Measurements from ENCODE around the gene BCL2.

Gene BCL2

GRCh38 chr18:63145166-63145850 lies 174.3 kb downstream of the BCL2 start:
- no peak overlapping the region for H3K9ac ChIP-seq (ENCODE audit: insufficient read length)
- no peak for DNase-seq (ENCODE audit: low read depth, low spot score)
- no peak overlapping the region for H3K4me3 ChIP-seq
- H3K36me3 ChIP-seq (ENCODE audit: insufficient read depth, low read length), result no peaks in the 10 kb centered on the region
- no peak overlapping the region for H3K27ac ChIP-seq
- no peaks in the 10 kb centered on the region for H3K9me3 ChIP-seq (ENCODE audit: low read depth, low read length)
- TF ChIP-seq POLR2AphosphoS5 (IDR thresholded peaks at IDR 0.05; ENCODE audit: borderline replicate concordance, low read depth, low read length), result no peak
- no peak for TF ChIP-seq FOXP2 (optimal IDR thresholded peaks at IDR 0.05; ENCODE audit: control extremely low read depth, extremely low read length, insufficient read depth)
- no peak for TF ChIP-seq EZH2 (IDR thresholded peaks at IDR 0.05)

GRCh38 chr18:63144748-63145147 lies 174.8 kb downstream of the BCL2 start:
- no peak for TF ChIP-seq EZH2 (IDR thresholded peaks at IDR 0.05)
- no peak for TF ChIP-seq FOXP2 (optimal IDR thresholded peaks at IDR 0.05; ENCODE audit: control extremely low read depth, extremely low read length, insufficient read depth)
- TF ChIP-seq POLR2AphosphoS5 (IDR thresholded peaks at IDR 0.05; ENCODE audit: borderline replicate concordance, low read depth, low read length), result no peak
- no peak overlapping the region for H3K4me3 ChIP-seq
- H3K36me3 ChIP-seq (ENCODE audit: insufficient read depth, low read length), result no peaks in the 10 kb centered on the region
- H3K9me3 ChIP-seq (ENCODE audit: low read depth, low read length), result no peaks in the 10 kb centered on the region
- no peak for DNase-seq (ENCODE audit: low read depth, low spot score)
- no peak overlapping the region for H3K9ac ChIP-seq (ENCODE audit: insufficient read length)
- no peak overlapping the region for H3K27ac ChIP-seq

- no peak for DNase-seq (ENCODE audit: low read depth, low spot score)
- Histone ChIP-seq H3K9ac (ENCODE audit: insufficient read length) (no peak overlapping the region), H3K4me3 (no peak overlapping the region), H3K27ac (no peak overlapping the region), H3K36me3 (ENCODE audit: insufficient read depth, low read length) (no peaks in the 10 kb centered on the region), H3K9me3 (ENCODE audit: low read depth, low read length) (no peaks in the 10 kb centered on the region)
- no peak for TF ChIP-seq EZH2 (IDR thresholded peaks at IDR 0.05)
- no peak for TF ChIP-seq FOXP2 (optimal IDR thresholded peaks at IDR 0.05; ENCODE audit: control extremely low read depth, extremely low read length, insufficient read depth)
- no peak for TF ChIP-seq POLR2AphosphoS5 (IDR thresholded peaks at IDR 0.05; ENCODE audit: borderline replicate concordance, low read depth, low read length)
These were observed 176.2 kb downstream of the BCL2 start for GRCh38 chr18:63143330-63143771.

- no peak overlapping the region for H3K4me3 ChIP-seq
- no peak overlapping the region for H3K27ac ChIP-seq
- no peak for DNase-seq (ENCODE audit: low read depth, low spot score)
- no peak overlapping the region for H3K9ac ChIP-seq (ENCODE audit: insufficient read length)
- TF ChIP-seq EZH2 (IDR thresholded peaks at IDR 0.05), result no peak
- TF ChIP-seq FOXP2 (optimal IDR thresholded peaks at IDR 0.05; ENCODE audit: control extremely low read depth, extremely low read length, insufficient read depth), result no peak
- no peak for TF ChIP-seq POLR2AphosphoS5 (IDR thresholded peaks at IDR 0.05; ENCODE audit: borderline replicate concordance, low read depth, low read length)
- H3K9me3 ChIP-seq (ENCODE audit: low read depth, low read length), result no peaks in the 10 kb centered on the region
- H3K36me3 ChIP-seq (ENCODE audit: insufficient read depth, low read length), result no peaks in the 10 kb centered on the region
These were observed 176.9 kb downstream of the BCL2 start for GRCh38 chr18:63142594-63143225.

- H3K36me3 ChIP-seq (ENCODE audit: insufficient read depth, low read length), result no peaks in the 10 kb centered on the region
- H3K9ac ChIP-seq (ENCODE audit: insufficient read length), result no peak overlapping the region
- TF ChIP-seq EZH2 (IDR thresholded peaks at IDR 0.05), result no peak
- no peak for TF ChIP-seq POLR2AphosphoS5 (IDR thresholded peaks at IDR 0.05; ENCODE audit: borderline replicate concordance, low read depth, low read length)
- TF ChIP-seq FOXP2 (optimal IDR thresholded peaks at IDR 0.05; ENCODE audit: control extremely low read depth, extremely low read length, insufficient read depth), result no peak
- H3K4me3 ChIP-seq, result no peak overlapping the region
- H3K27ac ChIP-seq, result no peak overlapping the region
- DNase-seq (ENCODE audit: low read depth, low spot score), result no peak
- no peaks in the 10 kb centered on the region for H3K9me3 ChIP-seq (ENCODE audit: low read depth, low read length)
These were observed 177.8 kb downstream of the BCL2 start for GRCh38 chr18:63141778-63142176.

- no peak overlapping the region for H3K27ac ChIP-seq
- TF ChIP-seq FOXP2 (optimal IDR thresholded peaks at IDR 0.05; ENCODE audit: control extremely low read depth, extremely low read length, insufficient read depth), result no peak
- TF ChIP-seq EZH2 (IDR thresholded peaks at IDR 0.05), result no peak
- no peak for TF ChIP-seq POLR2AphosphoS5 (IDR thresholded peaks at IDR 0.05; ENCODE audit: borderline replicate concordance, low read depth, low read length)
- no peak for DNase-seq (ENCODE audit: low read depth, low spot score)
- H3K4me3 ChIP-seq, result no peak overlapping the region
- H3K36me3 ChIP-seq (ENCODE audit: insufficient read depth, low read length), result no peaks in the 10 kb centered on the region
- H3K9ac ChIP-seq (ENCODE audit: insufficient read length), result no peak overlapping the region
- no peaks in the 10 kb centered on the region for H3K9me3 ChIP-seq (ENCODE audit: low read depth, low read length)
These were observed 178.4 kb downstream of the BCL2 start for GRCh38 chr18:63140997-63141777.

GRCh38 chr18:63140038-63140450 lies 179.5 kb downstream of the BCL2 start:
- H3K4me3 ChIP-seq, result no peak overlapping the region
- no peaks in the 10 kb centered on the region for H3K36me3 ChIP-seq (ENCODE audit: insufficient read depth, low read length)
- H3K9ac ChIP-seq (ENCODE audit: insufficient read length), result no peak overlapping the region
- H3K9me3 ChIP-seq (ENCODE audit: low read depth, low read length), result no peaks in the 10 kb centered on the region
- DNase-seq (ENCODE audit: low read depth, low spot score), result no peak
- TF ChIP-seq EZH2 (IDR thresholded peaks at IDR 0.05) (no peak), FOXP2 (optimal IDR thresholded peaks at IDR 0.05; ENCODE audit: control extremely low read depth, extremely low read length, insufficient read depth) (no peak), POLR2AphosphoS5 (IDR thresholded peaks at IDR 0.05; ENCODE audit: borderline replicate concordance, low read depth, low read length) (no peak)
- H3K27ac ChIP-seq, result no peak overlapping the region

Data from SK-N-MC (cell line).